ENCODE measurements around the gene IFT27.

Gene IFT27

DNA sequence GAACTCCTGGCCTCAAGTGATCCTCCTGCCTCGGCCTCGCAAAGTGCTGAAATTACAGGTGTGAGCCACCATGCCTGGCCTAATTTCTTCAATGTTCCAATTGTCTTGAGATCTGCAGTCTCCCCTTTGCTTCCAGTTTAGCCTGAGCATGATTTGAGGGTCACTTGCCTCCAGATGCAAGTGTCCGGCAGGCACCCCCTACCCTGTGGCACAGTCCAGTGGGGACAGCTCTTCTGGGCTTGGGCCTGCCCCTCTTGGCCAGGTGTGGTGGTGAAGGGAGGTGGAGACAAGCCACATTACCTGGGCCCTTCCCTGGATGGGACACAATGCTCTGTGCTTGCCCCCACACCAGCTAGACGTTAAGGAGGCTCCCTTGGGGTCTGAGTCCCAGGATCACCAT lies 51.1 kb downstream of the IFT27 start:
- DNase-seq (ENCODE audit: low read depth), result no peak

DNA sequence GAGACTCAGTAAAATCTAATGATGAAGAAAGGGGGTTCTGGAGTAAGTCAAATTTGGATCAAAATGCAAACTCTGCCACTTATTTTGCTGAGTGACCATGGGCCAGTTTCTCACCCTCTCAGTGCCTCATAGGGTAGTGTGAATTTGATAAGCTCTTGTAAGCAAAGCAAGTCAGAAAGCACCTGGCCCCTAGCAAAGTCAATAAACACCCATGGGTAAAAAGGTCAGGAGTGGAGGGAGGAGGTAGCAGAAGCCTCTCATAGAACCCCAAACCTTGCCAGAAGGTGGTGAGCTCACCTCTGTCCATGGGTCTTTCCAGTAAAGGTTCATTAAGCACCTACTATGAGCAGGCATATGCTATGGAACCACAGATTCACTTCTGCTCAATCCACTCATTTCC lies 53.9 kb downstream of the IFT27 start:
- no peak for DNase-seq (ENCODE audit: low read depth)

- no peak for DNase-seq (ENCODE audit: low read depth)
These were observed 60.3 kb downstream of the IFT27 start for GRCh38 chr22:36715647-36716046.

DNA sequence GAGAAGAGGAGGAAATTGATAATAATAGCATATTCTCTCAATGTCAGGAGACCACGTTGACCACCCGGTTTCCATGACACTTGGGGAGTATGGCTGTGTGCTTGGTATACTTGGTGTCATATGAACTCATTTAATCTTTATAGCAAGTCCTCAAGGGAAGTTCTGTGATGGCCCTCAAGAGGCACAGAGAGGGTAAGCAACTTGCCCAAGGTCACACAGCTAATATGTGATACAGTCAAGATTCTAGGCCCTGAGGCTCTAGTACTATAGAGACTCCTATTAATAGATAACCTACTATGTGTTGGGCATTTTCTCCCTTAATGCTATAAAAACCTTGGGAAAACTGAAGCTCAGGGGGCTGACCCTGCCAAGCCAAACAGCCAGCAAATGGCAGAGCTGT lies 61.8 kb downstream of the IFT27 start:
- DNase-seq (ENCODE audit: low read depth), result no peak

DNA sequence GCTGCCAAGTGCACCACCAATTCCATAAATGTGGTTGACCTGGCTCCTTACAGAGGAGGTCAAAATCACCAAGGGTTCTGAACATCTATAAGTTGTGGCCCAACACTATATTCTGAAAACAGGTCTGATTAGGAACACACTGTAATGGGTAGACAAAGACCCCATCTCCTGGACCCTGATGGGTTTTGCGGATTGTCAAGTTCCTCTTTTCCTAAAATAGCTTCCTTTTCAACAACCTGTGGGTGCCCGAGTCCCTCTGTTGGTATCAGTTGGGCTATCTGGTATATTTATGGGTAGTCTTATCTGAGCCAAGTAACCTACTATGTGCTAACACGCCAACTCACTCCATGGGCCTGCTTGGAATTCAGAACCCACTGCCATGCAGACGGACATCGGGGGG lies 62.5 kb downstream of the IFT27 start:
- no peak for DNase-seq (ENCODE audit: low read depth)

Data from stimulated activated CD8-positive, alpha-beta memory T cell treated with anti-CD3 and anti-CD28 coated beads, Interleukin-4, amount 100 ng/mL, for 24 hours (primary cell).